HG02870 (cell line): ENCODE measurements around the gene PFDN6.

Experiments used
- ATAC-seq: cut with Tn5 transposase; IDR thresholded peaks from one replicate; pipeline ENCODE4 v1.9.1; 2021; ENCODE audit warnings: mild to moderate bottlenecking, moderate library complexity; ENCODE audit not compliant: unreplicated experiment

PFDN6 gene

GRCh38 chr6:33315793-33316602 is 26.6 kb downstream of the PFDN6 start:
- no peak for ATAC-seq

DNA sequence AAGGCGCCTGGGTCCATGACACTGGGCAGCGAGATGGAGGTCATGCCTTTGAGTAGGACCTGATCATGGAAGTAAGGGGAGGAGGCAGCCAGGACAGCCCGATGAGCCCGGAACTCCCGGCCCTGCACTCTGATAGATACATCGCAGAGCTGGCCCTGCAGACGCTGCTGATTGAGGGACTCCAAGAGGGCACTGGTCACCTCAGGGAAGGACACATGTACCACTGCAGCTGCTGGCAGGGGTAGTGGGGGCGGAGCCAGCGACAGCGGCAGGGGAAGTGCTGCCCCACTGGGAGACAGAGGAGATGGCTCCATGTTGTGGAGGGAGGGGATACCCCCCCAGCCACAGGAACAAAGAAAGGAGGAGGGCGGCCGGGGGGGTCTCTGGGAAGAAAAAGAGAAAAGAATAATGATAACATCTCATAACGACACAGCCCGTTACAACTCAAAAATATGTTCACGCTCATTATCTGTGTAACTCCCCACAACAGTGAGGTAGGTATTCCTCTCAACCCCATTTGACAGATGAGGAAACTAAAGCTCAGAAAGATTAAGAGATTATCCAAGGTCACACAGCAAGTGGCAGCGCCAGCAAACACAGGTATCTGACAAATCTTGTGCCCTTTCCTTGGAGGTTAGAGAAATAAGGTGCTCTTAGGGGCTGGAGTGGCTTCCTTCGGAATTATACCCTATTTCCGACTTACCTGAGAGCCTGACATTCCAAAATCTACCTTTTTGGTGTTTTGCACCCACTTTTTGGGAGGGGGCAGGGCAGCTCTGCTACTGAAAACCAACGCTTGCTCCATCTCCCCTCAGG is 27.4 kb downstream of the PFDN6 start:
- no peak for ATAC-seq

- ATAC-seq: no peak
These were observed 27.9 kb downstream of the PFDN6 start for GRCh38 chr6:33317419-33317668.

DNA sequence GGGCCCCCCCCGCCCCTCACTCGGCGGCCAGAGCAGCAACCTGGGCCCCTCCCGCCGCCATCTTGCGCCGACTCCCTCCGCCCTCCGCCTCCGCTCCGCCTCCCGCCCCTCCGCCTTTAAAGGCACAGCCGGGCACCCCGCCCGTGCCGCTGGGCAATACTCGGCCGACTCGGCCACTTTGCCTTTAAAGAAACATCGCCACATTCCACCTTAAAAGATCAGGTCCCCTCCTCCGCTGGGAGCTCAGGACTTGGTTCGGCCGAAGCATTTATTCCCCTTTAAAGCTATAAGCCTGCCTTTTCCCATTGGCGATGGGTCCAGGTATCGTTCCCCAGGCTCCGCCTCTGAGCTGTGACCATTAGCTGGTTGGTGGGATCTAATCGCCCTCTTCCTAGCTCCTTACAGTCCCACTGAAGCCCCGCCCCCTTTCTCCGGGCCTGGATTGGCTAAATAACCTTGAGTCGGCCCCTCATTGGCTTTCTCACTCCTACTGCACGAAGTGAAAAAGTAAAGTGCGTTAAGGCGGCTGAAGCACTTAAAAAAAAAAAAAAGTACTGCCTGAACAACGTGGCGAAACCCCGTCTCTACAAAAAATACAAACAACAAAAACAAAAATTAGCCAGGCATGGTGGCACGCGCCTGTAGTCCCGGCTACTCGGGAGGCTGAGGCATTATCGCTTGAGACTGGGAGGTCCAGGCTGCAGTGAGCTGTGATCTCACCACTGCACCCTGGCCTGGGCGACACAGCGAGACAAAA is 28.4 kb downstream of the PFDN6 start, which contains the start of gene ZBTB22:
TSS of gene ZBTB22 (minus strand) at position 76 of the 757 bp plus-strand sequence. CDS start 828 bp downstream, outside the sequence.
- ATAC-seq: peak; percentile 48

GRCh38 chr6:33318426-33319073 is 29.1 kb downstream of the PFDN6 start:
- ATAC-seq: no peak

- ATAC-seq: no peak
These were observed 30.5 kb downstream of the PFDN6 start for GRCh38 chr6:33319939-33320314.

DNA sequence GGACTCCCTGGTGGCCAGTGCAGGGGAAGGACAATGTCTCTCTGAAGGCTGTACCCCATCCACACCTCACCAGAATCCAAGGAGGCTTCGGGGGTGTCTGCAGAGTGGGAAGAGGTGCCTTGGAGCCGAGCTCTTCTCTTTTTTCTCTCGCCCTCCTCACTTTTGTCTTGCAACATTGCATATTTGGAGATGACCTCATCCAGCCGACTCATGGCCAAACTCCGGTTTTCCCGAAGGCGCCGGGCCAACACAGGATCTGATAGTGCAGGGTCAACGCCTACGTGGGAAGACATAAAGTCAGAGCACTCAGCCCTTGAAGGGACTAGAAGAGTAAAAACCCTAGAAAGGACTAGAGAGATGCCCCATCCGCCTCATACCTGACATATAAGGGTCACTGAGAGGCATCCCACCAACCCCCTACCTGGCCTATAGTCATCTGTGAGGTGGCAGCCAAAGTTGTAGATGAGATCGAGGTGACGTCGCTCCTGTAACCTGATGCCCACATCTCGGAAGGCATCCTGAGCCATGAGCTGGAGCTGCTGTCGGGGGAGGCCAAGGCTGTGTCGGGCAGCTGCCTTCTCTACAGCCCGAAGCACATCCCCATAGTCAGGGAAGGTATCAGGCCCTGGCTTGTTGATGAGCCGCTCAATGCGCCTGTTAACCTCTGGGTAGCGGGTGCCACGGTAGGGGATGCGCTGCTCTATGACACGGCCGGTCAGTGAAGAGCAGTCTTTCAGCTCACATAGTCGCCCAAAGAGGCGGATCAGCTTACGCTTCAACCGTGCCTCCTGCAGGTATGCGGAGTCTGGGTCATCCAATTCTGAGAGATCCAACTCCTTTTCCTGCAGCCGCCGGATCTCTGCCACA is 31.1 kb downstream of the PFDN6 start:
- ATAC-seq: no peak

- no peak for ATAC-seq
These were observed 31.8 kb downstream of the PFDN6 start for GRCh38 chr6:33321227-33321626.

GRCh38 chr6:33323623-33323948 is 34.2 kb downstream of the PFDN6 start:
- ATAC-seq: no peak

DNA sequence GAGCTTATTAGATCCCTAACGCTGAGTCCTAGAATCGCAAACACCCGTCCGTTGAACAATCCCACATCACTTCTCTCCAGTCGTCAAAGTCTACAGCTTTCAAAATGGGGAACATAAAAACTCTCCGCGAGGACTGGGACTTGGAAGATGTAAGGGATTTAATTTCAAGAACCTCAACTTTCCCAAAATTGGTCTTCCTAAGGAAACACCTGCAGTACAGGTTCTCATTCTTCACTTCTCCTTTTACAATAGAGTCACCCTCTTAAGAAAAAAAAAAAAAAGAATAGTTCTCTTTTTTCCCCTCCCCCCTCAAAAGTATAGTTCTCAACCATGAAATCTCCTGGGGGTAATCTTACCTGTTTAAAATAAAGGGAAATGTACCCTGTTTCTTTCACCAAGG is 34.7 kb downstream of the PFDN6 start:
- no peak for ATAC-seq

DNA sequence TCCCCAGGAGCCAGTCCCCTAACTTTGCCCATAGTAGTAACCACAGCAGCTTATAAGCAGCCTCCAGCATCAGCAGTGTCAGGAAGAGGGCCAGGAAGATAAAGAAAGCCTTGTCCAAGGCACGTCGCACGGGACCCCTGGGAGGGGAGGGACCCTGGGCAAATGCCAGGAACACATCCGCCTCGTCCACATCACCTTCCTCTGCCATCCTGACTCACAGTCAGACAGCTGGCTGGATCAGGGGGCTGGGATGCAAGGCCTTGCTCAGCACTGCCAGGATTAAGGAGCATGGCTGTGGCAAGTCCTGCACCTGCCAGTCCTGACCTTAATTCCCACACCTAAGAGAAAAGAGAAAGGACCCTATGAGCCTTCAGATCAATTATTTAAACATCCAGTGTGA is 39.7 kb downstream of the PFDN6 start:
- no peak for ATAC-seq

- ATAC-seq: no peak
These were observed 41.3 kb downstream of the PFDN6 start for GRCh38 chr6:33330736-33331135.

- no peak for ATAC-seq
These were observed 44.3 kb downstream of the PFDN6 start for GRCh38 chr6:33333666-33334065.

GRCh38 chr6:33335916-33336315 is 46.5 kb downstream of the PFDN6 start:
- no peak for ATAC-seq

- ATAC-seq: no peak
These were observed 47.1 kb downstream of the PFDN6 start for GRCh38 chr6:33336495-33336894.

DNA sequence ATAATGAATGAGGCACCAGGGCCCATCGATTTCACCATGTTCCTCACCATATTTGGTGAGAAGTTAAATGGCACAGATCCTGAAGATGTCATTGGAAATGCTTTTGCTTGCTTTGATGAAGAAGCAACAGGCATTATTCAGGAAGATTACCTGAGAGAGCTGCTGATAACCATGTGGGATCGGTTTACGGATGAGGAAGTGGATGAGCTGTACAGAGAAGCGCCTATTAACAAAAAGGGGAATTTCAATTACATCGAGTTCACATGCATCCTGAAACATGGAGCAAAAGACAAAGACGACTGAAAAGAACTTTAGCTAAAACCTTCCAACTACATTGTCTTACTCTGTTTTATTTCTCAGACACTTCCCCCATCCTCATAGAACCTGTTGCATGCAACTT is 49.8 kb downstream of the PFDN6 start:
- no peak for ATAC-seq
